Adrenal gland (tissue), 12 donors: ENCODE data around the gene TNXB. TPM values are rescaled to one million over a fixed set of nuclear protein-coding genes. Genes with fewer than 3 reads are reported as not detected.

Experiments
- DNase-seq, 7 donors: peaks; one replicate each; pipeline ENCODE4 v3.0.0-alpha.2; 2019 to 2020
- H3K27ac ChIP-seq, 5 donors: fragments of 200-600 bp; sonication (generic) in 4 of 5; 1 replicate in 3 of 5; 2 replicates in 2 of 5; pipeline versions ENCODE4 v1.5.1 to v1.8.0; 2016 to 2020; ENCODE audit warnings: mild to moderate bottlenecking in 1 of 5
- H3K27me3 ChIP-seq: fragments of 200-600 bp; 2 replicates; pipeline ENCODE4 v1.8.0; 2021
- H3K36me3 ChIP-seq, 2 donors: fragments of 200-600 bp; replicated peaks in 1 of 2; 1 replicate in 1 of 2; 2 replicates in 1 of 2; pipeline versions ENCODE4 v1.5.1 to v1.8.0; 2018 to 2022
- H3K4me1 ChIP-seq, 2 donors: fragments of 200-600 bp; replicated peaks in 1 of 2; 1 replicate in 1 of 2; 2 replicates in 1 of 2; pipeline versions ENCODE4 v1.5.1 to v1.8.0; 2018 to 2021
- H3K4me3 ChIP-seq, 4 donors: fragments of 200-600 bp; sonication (generic) in 3 of 4; one replicate each; pipeline ENCODE4 v1.5.1; 2016 to 2018
- H3K9me3 ChIP-seq, 3 donors: fragments of 200-600 bp; sonication (generic) in 1 of 3; replicated peaks in 1 of 3; 1 replicate in 2 of 3; 2 replicates in 1 of 3; pipeline versions ENCODE4 v1.5.1 to v1.8.0; 2016 to 2021
- CTCF ChIP-seq, 6 experiments: fragments of 450-650 bp in 4 of 6; fragments of 200-600 bp in 2 of 6; sonication (generic) in 1 of 6; IDR thresholded peaks; 1 replicate in 5 of 6; 2 replicates in 1 of 6; pipeline versions ENCODE4 v1.5.1 to v1.8.0; 2016 to 2021; ENCODE audit warnings: antibody characterized with exemption in 6 of 6, mild to moderate bottlenecking in 2 of 6, moderate library complexity in 1 of 6
- POLR2A ChIP-seq, 2 donors: fragments of 450-650 bp; IDR thresholded peaks; one replicate each; pipeline ENCODE4 v1.6.1; 2017; ENCODE audit warnings: antibody characterized with exemption in 2 of 2, mild to moderate bottlenecking in 2 of 2, moderate library complexity in 1 of 2
- WGBS, 4 donors: extraction: QIAGEN DNeasy Blood & Tissue Kit in 2 of 4; methylation state at CpG; one replicate each; pipeline versions ENCODE4 v1.1.5 to v1.1.7; 2013 to 2017; 5-methylcytosine and 5-hydroxymethylcytosine counted together
- intact Hi-C, 2 donors: fragments of 100-400 bp; cut with DNase I; formaldehyde crosslinking; loops; one replicate each; pipeline versions ENCODE4 v1.14.1 to v1.15.0; 2022 to 2023
- polyA plus RNA-seq, 3 donors: library from polyadenylated mRNA; stranded (reverse); fragments of 200-250 nt in 2 of 3; fragments of 350-450 nt in 1 of 3; fragmentation: Illumina TruSeq in 1 of 3; extraction: RNeasy Lipid Tissue Mini Kit (QIAGEN cat#74804) in 1 of 3; gene quantifications; one replicate each; pipeline ENCODE4 v1.2.3, GENCODE V29; 2013 to 2014
- total RNA-seq, 9 donors: library from RNA; depleted of rRNA in 4 of 9; stranded (reverse); fragments of >200 nt in 4 of 9; fragments of 120-200 nt in 1 of 9; fragmentation: NEBNext Ultra II Directional in 1 of 9; extraction: Animal tissue kit (Norgen Biotek cat#: 25700) in 1 of 9; gene quantifications; one replicate each; pipeline versions ENCODE4 v1.1.0 to v1.2.4, GENCODE V29; 2013 to 2023
- donor health status: healthy with polysubstance abuse.
- donor health status: Bipolar disorder and iron deficiency.
- donor health status: DM: yes; HTN: yes; CAD: no.
- donor health status: DM: no; HTN: no; CAD: no.
- donor health status: DM: no; HTN: no; CAD: no.
- donor health status: DM: yes; HTN: yes; CAD: no.

TNXB gene
- total and polyA plus RNA-seq, 12 donors = 19.6 to 506 (median 213) TPM

- H3K4me3 ChIP-seq = no peak overlapping the region
- H3K27ac ChIP-seq = peak overlapping the region in 3 of 5 donors; percentile 40 to 87 (median 62)
- TF ChIP-seq POLR2A (IDR thresholded peaks at IDR 0.05) (no peak), CTCF (IDR thresholded peaks at IDR 0.05) (no peak)
- 44 to 52% (median 44%) methylated on average over 11 to 22 of the region's 22 CpGs for WGBS, 4 donors
- peaks cover 14 to 47% of the 10 kb centered on the region in 2 donors for H3K4me1 ChIP-seq
- no peaks in the 10 kb centered on the region for H3K36me3 ChIP-seq
- no peaks in the 10 kb centered on the region for H3K9me3 ChIP-seq
- no peaks in the 10 kb centered on the region for H3K27me3 ChIP-seq
- peak; percentile 59 to 89 (median 84) for DNase-seq
- intact Hi-C loops = no loop called here
Measured at GRCh38 chr6:32081168-32081990, 27.8 kb downstream of the TNXB start.

GRCh38 chr6:32079566-32080290 lies 29.4 kb downstream of the TNXB start:
- Histone ChIP-seq H3K4me1 (peaks cover 14 to 50% of the 10 kb centered on the region in 2 donors), H3K36me3 (no peaks in the 10 kb centered on the region), H3K9me3 (no peaks in the 10 kb centered on the region), H3K4me3 (no peak overlapping the region), H3K27ac (peak overlapping the region in 2 of 5 donors; percentile 56 to 87), H3K27me3 (no peaks in the 10 kb centered on the region)
- DNase-seq = no peak
- intact Hi-C loops = no loop called here
- 71 to 82% (median 75%) methylated on average over 5 to 7 of the region's 7 CpGs for WGBS, 4 donors
- TF ChIP-seq CTCF (IDR thresholded peaks at IDR 0.05) = no peak
- TF ChIP-seq POLR2A (IDR thresholded peaks at IDR 0.05) = no peak

GRCh38 chr6:32076321-32076809 lies 32.8 kb downstream of the TNXB start:
- H3K36me3 ChIP-seq = no peaks in the 10 kb centered on the region
- no peaks in the 10 kb centered on the region for H3K27me3 ChIP-seq
- peak overlapping the region in 2 of 5 donors; percentile 24 to 54 for H3K27ac ChIP-seq
- WGBS, 4 donors = 50 to 59% (median 56%) methylated on average over 8 to 12 of the region's 12 CpGs
- intact Hi-C loops = no loop called here
- no peak overlapping the region for H3K4me3 ChIP-seq
- H3K4me1 ChIP-seq = peaks cover 10 to 35% of the 10 kb centered on the region in 2 donors
- TF ChIP-seq CTCF (IDR thresholded peaks at IDR 0.05) = no peak
- TF ChIP-seq POLR2A (IDR thresholded peaks at IDR 0.05) = no peak
- DNase-seq = peak in 2 of 7 donors; percentile 54 to 65
- no peaks in the 10 kb centered on the region for H3K9me3 ChIP-seq

GRCh38 chr6:32075781-32076180 lies 33.4 kb downstream of the TNXB start:
- TF ChIP-seq CTCF (IDR thresholded peaks at IDR 0.05) (no peak), POLR2A (IDR thresholded peaks at IDR 0.05) (no peak)
- no peak overlapping the region for H3K4me3 ChIP-seq
- 67 to 88% (median 73%) methylated on average over 3 of the region's 3 CpGs for WGBS, 4 donors
- H3K27me3 ChIP-seq = no peaks in the 10 kb centered on the region
- H3K27ac ChIP-seq = peak overlapping the region in 2 of 5 donors; percentile 24 to 54
- peak in 1 of 7 donors; percentile 42 for DNase-seq
- H3K36me3 ChIP-seq = no peaks in the 10 kb centered on the region
- intact Hi-C loops = no loop called here
- H3K9me3 ChIP-seq = no peaks in the 10 kb centered on the region
- peaks cover 7 to 29% of the 10 kb centered on the region in 2 donors for H3K4me1 ChIP-seq
